K562 (cell line): ENCODE measurements around the gene ERF. TPM values are rescaled to one million over a fixed set of nuclear protein-coding genes. Genes with fewer than 3 reads are reported as not detected.

Experiments
- ATAC-seq: fragments of 200-7000 bp; cut with Tn5 transposase; 3 replicates; pipeline ENCODE4 v1.9.1; 2020; ENCODE audit warnings: moderate library complexity
- BruUV-seq: library from RNA; stranded (reverse); fragments of 400-500 nt; replicated peaks from 2 replicates; lab custom pipeline; 2021; lab: Mats Ljungman, UMichigan
- CTCF ChIA-PET: fragments of 300-600 bp; formaldehyde crosslinking; extraction: SDS; loops from one replicate; lab custom pipeline; 2021; ENCODE audit warnings: low intra/inter-chr PET ratio; lab: Yijun Ruan, JAX
- POLR2A ChIA-PET: fragments of 300-600, 350-650 bp; sonication (Branson Sonifier 250); formaldehyde crosslinking; extraction: SDS; loops from one replicate; lab custom pipeline; 2021; ENCODE audit warnings: antibody characterized with exemption, inconsistent platforms; lab: Yijun Ruan, JAX
- DNase-seq, 4 experiments: peaks; one replicate each; pipeline versions ENCODE4 v3.0.0 to v3.0.0-alpha.2; 2011 to 2018; ENCODE audit warnings: low spot score in 3 of 4, mixed read lengths in 3 of 4; ENCODE audit errors: extremely low read depth in 1 of 4
- FAIRE-seq: peaks from 2 replicates; lab custom pipeline; 2011; peaks lifted over from hg19 to GRCh38; lab: Jason Lieb, UNC
- H2AFZ ChIP-seq: 2 replicates; pipeline ENCODE4 v1.6.0; 2011; ENCODE audit warnings: low read depth, low read length, control low read depth, inconsistent platforms
- H3K27ac ChIP-seq: fragments of 200-600 bp; 3 replicates; pipeline ENCODE4 v1.8.0; 2011; ENCODE audit warnings: low read depth, mild to moderate bottlenecking, control low read depth, inconsistent platforms, low read length, moderate library complexity, mixed read lengths; ENCODE audit errors: extremely low read depth
- H3K27me3 ChIP-seq, 2 experiments: fragments of 300-600 bp in 1 of 2; 2 replicates in 1 of 2; 3 replicates in 1 of 2; pipeline versions ENCODE4 v1.6.0 to v1.8.0; 2011; ENCODE audit warnings: inconsistent platforms in 2 of 2, low read length in 2 of 2, mild to moderate bottlenecking in 1 of 2, mixed read lengths in 1 of 2, moderate library complexity in 1 of 2; ENCODE audit not compliant: control insufficient read depth in 2 of 2, insufficient read depth in 2 of 2
- H3K36me3 ChIP-seq: fragments of 300-600 bp; 3 replicates; pipeline ENCODE4 v1.8.0; 2011; ENCODE audit warnings: mild to moderate bottlenecking, low read length, inconsistent platforms; ENCODE audit not compliant: control insufficient read depth, insufficient read depth
- H3K4me1 ChIP-seq, 2 experiments: fragments of 200-600 bp in 1 of 2; replicated peaks in 1 of 2; 2 replicates in 1 of 2; 3 replicates in 1 of 2; pipeline versions ENCODE4 v1.5.1 to v1.8.0; 2011; ENCODE audit warnings: inconsistent platforms in 2 of 2, low read length in 2 of 2, mild to moderate bottlenecking in 1 of 2, mixed read lengths in 1 of 2, moderate library complexity in 1 of 2; ENCODE audit not compliant: control insufficient read depth in 2 of 2, insufficient read depth in 2 of 2
- H3K4me2 ChIP-seq: 2 replicates; pipeline ENCODE4 v1.6.1; 2011; ENCODE audit warnings: low read length, control low read depth, inconsistent platforms, mixed read lengths; ENCODE audit not compliant: insufficient read depth
- H3K4me3 ChIP-seq: fragments of 200-600 bp; sonication (generic), shearing (Covaris generic); 2 replicates; pipeline ENCODE4 v1.5.1; 2016; ENCODE audit warnings: control low read depth, inconsistent platforms
- H3K79me2 ChIP-seq: fragments of 200-600 bp; 3 replicates; pipeline ENCODE4 v1.8.0; 2011; ENCODE audit warnings: low read length, inconsistent platforms; ENCODE audit not compliant: control insufficient read depth, insufficient read depth
- H3K9ac ChIP-seq, 2 experiments: 2 replicates each; pipeline versions ENCODE4 v1.6.0 to v1.6.1; 2011; ENCODE audit warnings: low read depth in 2 of 2, low read length in 2 of 2, control low read depth in 1 of 2, inconsistent platforms in 1 of 2, mild to moderate bottlenecking in 1 of 2, mixed read lengths in 1 of 2; ENCODE audit not compliant: insufficient read depth in 1 of 2
- H3K9me1 ChIP-seq: one replicate; pipeline ENCODE4 v1.6.0; 2011; ENCODE audit warnings: inconsistent platforms, mild to moderate bottlenecking, low read length, moderate library complexity; ENCODE audit not compliant: control insufficient read depth, insufficient read depth
- H3K9me3 ChIP-seq: replicated peaks from 2 replicates; pipeline ENCODE4 v1.5.1; 2011; ENCODE audit warnings: low read depth, low read length, inconsistent platforms; ENCODE audit not compliant: control insufficient read depth, insufficient read depth
- H4K20me1 ChIP-seq: replicated peaks from 2 replicates; pipeline ENCODE4 v1.6.1; 2011; ENCODE audit warnings: low read length, inconsistent platforms, mixed read lengths; ENCODE audit not compliant: control insufficient read depth, insufficient read depth
- DDX20 ChIP-seq: fragments of 450-650 bp; IDR thresholded peaks from 2 replicates; pipeline ENCODE4 v1.6.1; 2016; ENCODE audit warnings: missing genetic modification characterization, low read depth, mild to moderate bottlenecking, missing compliant biosample characterization, moderate library complexity
- ETV1 ChIP-seq: fragments of 450-650 bp; conservative IDR thresholded peaks from 2 replicates; pipeline ENCODE4 v1.6.1; 2016; ENCODE audit warnings: missing genetic modification characterization, control low read depth, low read depth, missing compliant biosample characterization
- IRF1 ChIP-seq: sonication (generic); formaldehyde crosslinking; IDR thresholded peaks from 2 replicates; pipeline ENCODE4 v1.8.0; 2022; ENCODE audit warnings: missing genetic modification reagents, mild to moderate bottlenecking, borderline replicate concordance
- JUNB ChIP-seq: fragments of 450-650 bp; formaldehyde crosslinking; conservative IDR thresholded peaks from 2 replicates; pipeline ENCODE4 v1.4.0; 2020; ENCODE audit warnings: mild to moderate bottlenecking
- KDM1A ChIP-seq, 2 experiments: fragments of 450-650 bp; IDR thresholded peaks; 2 replicates each; pipeline ENCODE4 v1.6.1; 2016; ENCODE audit warnings: mild to moderate bottlenecking in 2 of 2
- MAFK ChIP-seq: IDR thresholded peaks from 2 replicates; pipeline ENCODE4 v1.6.1; 2011; ENCODE audit warnings: low read length, improper control_type of control experiment
- NR1H2 ChIP-seq: sonication (generic); formaldehyde crosslinking; IDR thresholded peaks from 2 replicates; pipeline ENCODE4 v1.4.0; 2020; ENCODE audit warnings: mild to moderate bottlenecking, missing genetic modification reagents
- PHF21A ChIP-seq: fragments of 450-650 bp; IDR thresholded peaks from 2 replicates; pipeline ENCODE4 v1.6.1; 2017; ENCODE audit warnings: low read depth, borderline replicate concordance
- PHTF2 ChIP-seq: fragments of 250-450 bp; sonication (Bioruptor Pico); IDR thresholded peaks from 2 replicates; pipeline ENCODE4 v1.5.0; 2021; ENCODE audit warnings: mild to moderate bottlenecking
- POLR2AphosphoS2 ChIP-seq: IDR thresholded peaks from 2 replicates; pipeline ENCODE4 v1.6.1; 2012; ENCODE audit warnings: low read length, improper control_type of control experiment
- RB1 ChIP-seq: fragments of 450-650 bp; IDR thresholded peaks from 2 replicates; pipeline ENCODE4 v1.6.1; 2017; ENCODE audit warnings: low read depth, mild to moderate bottlenecking
- SAFB2 ChIP-seq: fragments of 200-400 bp; formaldehyde crosslinking; IDR thresholded peaks from 2 replicates; pipeline ENCODE4 v1.6.1; 2018; ENCODE audit warnings: borderline replicate concordance, low read length, low read depth, moderate library complexity; ENCODE audit not compliant: severe bottlenecking
- SIN3A ChIP-seq, 2 experiments: fragments of 150-350 bp in 1 of 2; IDR thresholded peaks; 2 replicates each; pipeline ENCODE4 v1.6.1; 2011 to 2016; ENCODE audit warnings: borderline replicate concordance in 2 of 2, low read depth in 2 of 2, low read length in 2 of 2, mild to moderate bottlenecking in 2 of 2, moderate library complexity in 2 of 2; ENCODE audit not compliant: control insufficient read depth in 1 of 2
- SPI1 ChIP-seq: IDR thresholded peaks from 2 replicates; pipeline ENCODE4 v1.6.1; 2011; ENCODE audit warnings: low read depth, low read length, control low read depth, borderline replicate concordance
- UBTF ChIP-seq, 2 experiments: IDR thresholded peaks; 2 replicates each; pipeline ENCODE4 v1.6.1; 2012; ENCODE audit warnings: improper control_type of control experiment in 2 of 2, low read depth in 2 of 2, low read length in 2 of 2, borderline replicate concordance in 1 of 2
- ZKSCAN3 ChIP-seq: fragments of 250-450 bp; sonication (Bioruptor Pico); IDR thresholded peaks from 2 replicates; pipeline ENCODE4 v1.4.0; 2020
- ZNF146 ChIP-seq: IDR thresholded peaks from one replicate; pipeline ENCODE4 v1.6.1; 2018; ENCODE audit warnings: missing compliant biosample characterization; ENCODE audit not compliant: unreplicated experiment
- ZNF586 ChIP-seq: fragments of 450-650 bp; formaldehyde crosslinking; conservative IDR thresholded peaks from 2 replicates; pipeline ENCODE4 v1.4.0; 2020; ENCODE audit warnings: mild to moderate bottlenecking, moderate library complexity
- WGBS: fragments of 100-300 bp; shearing (Covaris generic); methylation state at CpG from one replicate; pipeline ENCODE4 v1.1.6; 2016; ENCODE audit warnings: low coverage, mixed read lengths; ENCODE audit not compliant: insufficient coverage; ENCODE audit errors: missing lambda C conversion rate; 5-methylcytosine and 5-hydroxymethylcytosine counted together
- in situ Hi-C: fragments of 300-500 bp; cut with MboI; formaldehyde crosslinking; loops from 4 replicates; pipeline ENCODE4 v1.15.0; 2018; ENCODE audit warnings: inconsistent platforms, mixed read lengths
- intact Hi-C: fragments of 100-400 bp; cut with micrococcal nuclease; formaldehyde crosslinking; loops from 2 replicates; pipeline ENCODE4 v1.14.2; 2022
- polyA plus RNA-seq, 8 experiments: library from polyadenylated mRNA; depleted of rRNA in 4 of 8; stranded (reverse) in 5 of 8; unstranded in 3 of 8; fragments of >200 nt; fragmentation: Nextera tagmentation in 2 of 8; fragmentation: Illumina TruSeq in 1 of 8; extraction: Ambion mirVana in 2 of 8; extraction: Trizol in 1 of 8; gene quantifications; 2 replicates each; pipeline versions ENCODE4 v1.2.1 to v1.2.3, GENCODE V29; 2011 to 2014; ENCODE audit warnings: inconsistent platforms in 1 of 8, missing spikeins in 1 of 8
- total RNA-seq, 7 experiments: library from RNA; depleted of rRNA in 6 of 7; stranded (reverse); fragments of >200 nt in 6 of 7; fragmentation: Illumina TruSeq in 2 of 7; extraction: Trizol in 2 of 7; gene quantifications; 2 replicates each; pipeline versions ENCODE4 v1.2.1 to v1.2.3, GENCODE V29; 2011 to 2021; ENCODE audit warnings: low replicate concordance in 1 of 7

Gene ERF
- total and polyA plus RNA-seq, 9 of the 15 experiments (the other 6 are each of a cell fraction or from before 2014, with no cell fraction given), result 0.03 to 75.4 (median 27.0) TPM

GRCh38 chr19:42255766-42256745, 1.1 kb upstream of the ERF start:
- Histone ChIP-seq H3K27ac (peak overlapping the region; percentile 44; the same call in 1 of the 3 replicates), H3K27me3 (no peaks in the 10 kb centered on the region), H3K4me3 (peak overlapping the region; percentile 98), H3K9ac (peak overlapping the region; percentile 53 to 91; a peak in 3 of 4 replicates), H3K36me3 (peaks cover 14% of the 10 kb centered on the region; the same call in 2 of the 3 replicates), H3K9me3 (no peaks in the 10 kb centered on the region), H3K79me2 (peaks cover 37% of the 10 kb centered on the region), H4K20me1 (peaks cover 10% of the 10 kb centered on the region; the same call in 1 of the 2 replicates), H3K4me2 (peak overlapping the region; percentile 83), H3K4me1 (peaks cover 18 to 50% of the 10 kb centered on the region in 2 experiments), H3K9me1 (peaks cover 7% of the 10 kb centered on the region), H2AFZ (peak overlapping the region; percentile 81)
- in situ Hi-C loops, result no loop called here
- no peak for ATAC-seq
- peak; percentile 86 for FAIRE-seq
- 13% methylated on average over 28 of the region's 38 CpGs for WGBS
- peak in 1 of 4 experiments; percentile 54 for DNase-seq
- POLR2A ChIA-PET, result interaction anchor here (0.6 to 1.3 kb wide), 4 partner anchors 9 to 19 kb away, joined by 3 to 6 read pairs (median 4); no protein-coding TSS in a partner anchor
- intact Hi-C loops, result loop anchor here (2.0 kb wide), 1 partner anchor 13 kb away; the partner anchor contains the start of gene CIC
- no TSS peak for BruUV-seq
- CTCF ChIA-PET, result no interaction called here
- TF ChIP-seq POLR2AphosphoS2, result no peak
- no peak for TF ChIP-seq ZKSCAN3
- TF ChIP-seq IRF1, result no peak
- no peak for TF ChIP-seq ZNF586 (CRISPR knock-in tag)
- TF ChIP-seq SAFB2, result no peak
- TF ChIP-seq SPI1, result 0 out of 2 replicates have a peak, but pooled peaks have one; percentile 46
- TF ChIP-seq KDM1A (IDR thresholded peaks at IDR 0.05), result peak; percentile 29 to 71; a peak in 3 of 4 replicates
- TF ChIP-seq NR1H2 (CRISPR knock-in tag), result no peak
- no peak for TF ChIP-seq ZNF146
- no peak for TF ChIP-seq DDX20
- TF ChIP-seq PHF21A, result no peak; the same call in 1 of the 2 replicates
- TF ChIP-seq UBTF (IDR thresholded peaks at IDR 0.05; ENCODE audit: borderline replicate concordance in 1 of 2, low read depth in 2 of 2, low read length in 2 of 2), result peak in 1 of 2 experiments; percentile 70; a peak in 1 of 4 replicates
- no peak for TF ChIP-seq RB1
- TF ChIP-seq JUNB (CRISPR knock-in tag), result no peak
- TF ChIP-seq SIN3A (IDR thresholded peaks at IDR 0.05; ENCODE audit: borderline replicate concordance in 2 of 2, control insufficient read depth in 1 of 2, low read depth in 2 of 2, low read length in 2 of 2), result no peak
- no peak for TF ChIP-seq MAFK
- TF ChIP-seq ETV1 (tag), result no peak
- TF ChIP-seq PHTF2 (CRISPR knock-in tag), result no peak
